Cardiac fibroblast (primary cell): ENCODE results near the gene MMP15.
A peak's percentile ranks its signal among the peaks of the same experiment; 100 is the strongest.

Experiments used
- DNase-seq, 2 donors: peaks; one replicate each; pipeline versions ENCODE4 v3.0.0 to v3.0.0-alpha.2; 2010; ENCODE audit warnings: low read depth in 2 of 2
- H3K4me3 ChIP-seq, 2 donors: replicated peaks in 1 of 2; 1 replicate in 1 of 2; 2 replicates in 1 of 2; pipeline ENCODE4 v1.5.1; 2011; ENCODE audit warnings: low read depth in 2 of 2, low read length in 2 of 2, mild to moderate bottlenecking in 2 of 2, moderate library complexity in 1 of 2
- TF ChIP-seq, protein P1 (sequence below): IDR thresholded peaks from one replicate; pipeline ENCODE4 v1.5.1; 2011; ENCODE audit warnings: low read depth, mild to moderate bottlenecking, low read length, inconsistent platforms

MMP15 gene

DNA sequence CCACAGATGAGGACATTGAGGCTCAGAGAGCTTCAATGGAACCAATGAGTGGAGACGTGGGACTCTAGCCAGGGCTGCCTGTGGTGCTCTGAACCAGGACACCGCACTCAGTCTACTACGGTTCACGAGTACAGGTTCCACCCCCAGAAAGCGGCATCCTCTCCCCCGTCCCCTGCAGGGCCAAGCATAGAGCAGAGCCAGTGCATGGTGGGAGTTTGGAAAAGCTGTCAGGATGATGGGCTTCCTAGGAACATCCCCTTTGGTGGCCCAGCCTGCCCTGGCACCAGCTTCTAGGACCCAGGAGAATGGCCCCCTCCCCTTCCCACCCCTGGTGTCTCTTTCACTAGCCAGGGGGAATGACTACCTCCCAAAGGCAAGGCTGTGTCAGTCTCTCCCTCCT is 33.5 kb upstream of the MMP15 start:
- no peak for DNase-seq
- H3K4me3 ChIP-seq, result no peak overlapping the region
- TF ChIP-seq, protein P1, sequence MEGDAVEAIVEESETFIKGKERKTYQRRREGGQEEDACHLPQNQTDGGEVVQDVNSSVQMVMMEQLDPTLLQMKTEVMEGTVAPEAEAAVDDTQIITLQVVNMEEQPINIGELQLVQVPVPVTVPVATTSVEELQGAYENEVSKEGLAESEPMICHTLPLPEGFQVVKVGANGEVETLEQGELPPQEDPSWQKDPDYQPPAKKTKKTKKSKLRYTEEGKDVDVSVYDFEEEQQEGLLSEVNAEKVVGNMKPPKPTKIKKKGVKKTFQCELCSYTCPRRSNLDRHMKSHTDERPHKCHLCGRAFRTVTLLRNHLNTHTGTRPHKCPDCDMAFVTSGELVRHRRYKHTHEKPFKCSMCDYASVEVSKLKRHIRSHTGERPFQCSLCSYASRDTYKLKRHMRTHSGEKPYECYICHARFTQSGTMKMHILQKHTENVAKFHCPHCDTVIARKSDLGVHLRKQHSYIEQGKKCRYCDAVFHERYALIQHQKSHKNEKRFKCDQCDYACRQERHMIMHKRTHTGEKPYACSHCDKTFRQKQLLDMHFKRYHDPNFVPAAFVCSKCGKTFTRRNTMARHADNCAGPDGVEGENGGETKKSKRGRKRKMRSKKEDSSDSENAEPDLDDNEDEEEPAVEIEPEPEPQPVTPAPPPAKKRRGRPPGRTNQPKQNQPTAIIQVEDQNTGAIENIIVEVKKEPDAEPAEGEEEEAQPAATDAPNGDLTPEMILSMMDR, result no peak

- no peak for DNase-seq
These were observed 32.1 kb upstream of the MMP15 start for GRCh38 chr16:57993438-57993837.

DNA sequence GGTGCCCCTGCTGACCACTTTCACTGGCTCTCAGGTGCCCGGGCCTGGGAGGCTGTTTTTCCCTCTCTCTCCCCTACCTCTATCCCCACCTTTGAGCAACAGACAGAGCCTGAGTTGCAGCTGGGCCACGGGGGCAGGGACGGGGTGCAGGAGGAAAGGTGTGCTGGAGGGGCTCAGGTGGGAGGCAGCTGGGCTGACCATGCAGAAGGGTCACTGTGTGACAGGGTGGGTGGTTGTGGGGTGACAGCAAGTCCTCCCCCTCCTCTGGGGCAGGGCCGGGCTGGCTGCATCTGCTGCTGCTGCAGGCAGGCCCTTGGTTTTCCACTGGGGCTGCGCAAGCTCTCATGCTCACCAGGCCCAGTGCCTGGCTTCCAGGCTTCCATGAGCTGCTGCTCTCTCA is 31.7 kb upstream of the MMP15 start:
- H3K4me3 ChIP-seq, result no peak overlapping the region
- no peak for DNase-seq
- TF ChIP-seq, protein P1, result no peak

More at GRCh38 chr16:57993438-57993837, 32.1 kb upstream of the MMP15 start:
- no peak overlapping the region for H3K4me3 ChIP-seq
- TF ChIP-seq, protein P1, result no peak

DNA sequence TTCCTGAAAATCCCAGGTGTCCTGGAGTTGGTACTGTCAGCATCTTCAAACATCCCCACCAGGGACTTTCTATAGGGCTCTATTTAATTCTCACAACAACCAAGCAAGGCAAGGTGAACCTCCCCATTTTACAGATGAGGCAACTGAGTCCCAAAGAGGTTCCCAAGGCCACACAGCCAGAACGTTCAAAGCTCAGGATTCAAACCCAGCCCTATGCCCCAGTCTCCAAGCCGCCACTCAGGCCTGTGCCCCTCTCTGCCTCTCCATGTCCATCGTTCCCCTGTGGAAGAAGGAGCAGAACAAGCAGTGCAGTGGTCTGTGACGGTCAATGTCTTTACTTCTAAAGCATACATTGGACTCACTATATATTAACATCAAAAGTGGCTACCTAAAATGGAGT is 31.2 kb upstream of the MMP15 start:
- TF ChIP-seq, protein P1, result no peak
- no peak overlapping the region for H3K4me3 ChIP-seq
- DNase-seq, result no peak

DNA sequence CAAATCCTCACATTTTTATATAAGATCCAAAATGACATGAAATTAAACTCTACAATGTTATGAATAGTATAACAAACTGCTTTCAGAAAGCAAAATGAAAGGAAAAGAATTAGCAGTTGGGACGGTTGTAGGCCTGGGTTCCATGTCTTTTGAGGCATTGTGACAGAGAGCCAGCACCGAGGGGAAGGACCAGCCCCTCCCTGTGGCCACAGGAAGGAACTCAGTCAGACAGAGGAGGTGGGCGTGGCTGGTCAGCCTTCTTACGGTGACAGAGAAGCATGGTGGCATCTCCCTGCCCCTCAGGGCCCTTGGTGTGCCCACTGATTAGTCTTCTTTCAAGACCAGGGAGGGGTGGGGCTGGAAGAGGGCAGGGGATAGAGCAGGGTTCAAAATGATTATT is 30.8 kb upstream of the MMP15 start:
- peak; percentile 39 to 58 for DNase-seq
- TF ChIP-seq, protein P1, result peak; percentile 64
- H3K4me3 ChIP-seq, result no peak overlapping the region

- TF ChIP-seq, protein P1, result no peak
- DNase-seq, result no peak
- no peak overlapping the region for H3K4me3 ChIP-seq
These were observed 29.7 kb upstream of the MMP15 start for GRCh38 chr16:57995721-57996405.
